ENCODE results near the gene LY86.

DNA sequence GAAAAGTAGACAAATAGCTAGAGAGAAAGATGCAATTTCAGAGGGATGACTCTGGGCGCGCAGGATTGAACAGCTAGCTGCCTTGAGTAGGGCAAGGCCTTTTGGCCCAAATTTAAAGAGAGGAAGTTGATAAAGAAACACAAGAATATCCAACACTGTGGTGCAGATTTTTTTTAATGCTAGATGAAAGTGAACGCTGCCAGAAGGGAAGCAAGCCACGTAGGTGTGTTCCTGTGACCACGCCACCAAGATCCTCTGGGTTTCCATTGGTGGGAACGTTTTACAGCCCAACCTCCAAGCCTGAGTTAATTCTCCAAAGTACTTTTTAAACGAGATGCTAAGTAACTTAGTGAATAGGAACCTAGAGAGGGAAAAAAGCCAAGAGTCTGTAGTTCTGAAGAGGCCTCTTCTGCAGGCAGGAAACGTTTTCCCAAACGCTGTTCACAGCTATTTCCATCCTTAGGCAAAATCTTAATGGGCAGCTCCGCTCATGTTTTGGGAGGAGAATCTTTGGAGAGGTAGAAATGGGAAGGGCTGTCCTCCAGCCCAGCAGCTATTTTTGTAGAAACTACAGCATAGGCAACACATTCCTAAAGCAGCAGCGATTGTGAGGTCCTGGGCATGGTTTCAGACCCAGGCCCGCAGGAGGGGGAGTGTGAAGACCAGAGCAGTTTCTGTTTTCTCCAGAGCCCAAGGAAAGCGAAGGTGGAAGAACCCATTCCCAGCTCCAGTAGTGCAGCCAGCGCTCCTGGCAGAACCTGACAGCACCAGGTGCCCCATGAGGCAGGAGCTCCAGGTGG lies 8.2 kb downstream of the LY86 start:
- TF ChIP-seq, protein P1, sequence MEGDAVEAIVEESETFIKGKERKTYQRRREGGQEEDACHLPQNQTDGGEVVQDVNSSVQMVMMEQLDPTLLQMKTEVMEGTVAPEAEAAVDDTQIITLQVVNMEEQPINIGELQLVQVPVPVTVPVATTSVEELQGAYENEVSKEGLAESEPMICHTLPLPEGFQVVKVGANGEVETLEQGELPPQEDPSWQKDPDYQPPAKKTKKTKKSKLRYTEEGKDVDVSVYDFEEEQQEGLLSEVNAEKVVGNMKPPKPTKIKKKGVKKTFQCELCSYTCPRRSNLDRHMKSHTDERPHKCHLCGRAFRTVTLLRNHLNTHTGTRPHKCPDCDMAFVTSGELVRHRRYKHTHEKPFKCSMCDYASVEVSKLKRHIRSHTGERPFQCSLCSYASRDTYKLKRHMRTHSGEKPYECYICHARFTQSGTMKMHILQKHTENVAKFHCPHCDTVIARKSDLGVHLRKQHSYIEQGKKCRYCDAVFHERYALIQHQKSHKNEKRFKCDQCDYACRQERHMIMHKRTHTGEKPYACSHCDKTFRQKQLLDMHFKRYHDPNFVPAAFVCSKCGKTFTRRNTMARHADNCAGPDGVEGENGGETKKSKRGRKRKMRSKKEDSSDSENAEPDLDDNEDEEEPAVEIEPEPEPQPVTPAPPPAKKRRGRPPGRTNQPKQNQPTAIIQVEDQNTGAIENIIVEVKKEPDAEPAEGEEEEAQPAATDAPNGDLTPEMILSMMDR (IDR thresholded peaks at IDR 0.05): no peak
- TF ChIP-seq EZH2 (IDR thresholded peaks at IDR 0.05; ENCODE audit: borderline replicate concordance, insufficient read depth, low read depth, low read length, poor library complexity, severe bottlenecking): no peak

Data from B cell (primary cell).